HEK293T (cell line): ENCODE data around the gene SLAMF1.

Experiments
- CTCF ChIA-PET: fragments of 350-600 bp; formaldehyde crosslinking; extraction: SDS; loops from one replicate; lab custom pipeline; 2021; ENCODE audit warnings: antibody characterized with exemption, inconsistent platforms; lab: Yijun Ruan, JAX
- POLR2A ChIA-PET: fragments of 350-600 bp; formaldehyde crosslinking; extraction: SDS; loops from one replicate; lab custom pipeline; 2020; ENCODE audit warnings: antibody characterized with exemption, inconsistent platforms; lab: Yijun Ruan, JAX
- DNase-seq: peaks from one replicate; pipeline ENCODE4 v3.0.0; 2012; ENCODE audit warnings: mixed read lengths; ENCODE audit errors: extremely low spot score
- ARNT ChIP-seq: fragments of 450-650 bp; IDR thresholded peaks from 2 replicates; pipeline ENCODE4 v1.6.1; 2017; ENCODE audit warnings: mild to moderate bottlenecking
- BHLHE40 ChIP-seq: fragments of 450-650 bp; IDR thresholded peaks from 2 replicates; pipeline ENCODE4 v1.6.1; 2016; ENCODE audit warnings: mild to moderate bottlenecking, moderate library complexity, borderline replicate concordance
- CTBP1 ChIP-seq: fragments of 450-650 bp; IDR thresholded peaks from 2 replicates; pipeline ENCODE4 v1.6.1; 2016; ENCODE audit warnings: borderline replicate concordance
- ELF4 ChIP-seq: fragments of 450-650 bp; IDR thresholded peaks from 2 replicates; pipeline ENCODE4 v1.6.1; 2017; ENCODE audit warnings: antibody characterized with exemption
- FOXA1 ChIP-seq: fragments of 450-650 bp; IDR thresholded peaks from 2 replicates; pipeline ENCODE4 v1.6.1; 2016; ENCODE audit warnings: mild to moderate bottlenecking
- FOXK2 ChIP-seq: fragments of 450-650 bp; IDR thresholded peaks from 2 replicates; pipeline ENCODE4 v1.6.1; 2016; ENCODE audit warnings: mild to moderate bottlenecking
- FOXM1 ChIP-seq: fragments of 450-650 bp; IDR thresholded peaks from 2 replicates; pipeline ENCODE4 v1.6.1; 2017; ENCODE audit warnings: mild to moderate bottlenecking, borderline replicate concordance
- HDGF ChIP-seq: fragments of 450-650 bp; IDR thresholded peaks from 2 replicates; pipeline ENCODE4 v1.6.1; 2017; ENCODE audit warnings: antibody characterized with exemption, borderline replicate concordance
- L3MBTL2 ChIP-seq: fragments of 450-650 bp; conservative IDR thresholded peaks from 2 replicates; pipeline ENCODE4 v1.6.1; 2016; ENCODE audit warnings: mild to moderate bottlenecking
- LEF1 ChIP-seq: fragments of 450-650 bp; IDR thresholded peaks from 2 replicates; pipeline ENCODE4 v1.6.1; 2017; ENCODE audit warnings: mild to moderate bottlenecking, borderline replicate concordance
- NFRKB ChIP-seq: fragments of 450-650 bp; IDR thresholded peaks from 2 replicates; pipeline ENCODE4 v1.6.1; 2016; ENCODE audit warnings: mild to moderate bottlenecking, moderate library complexity
- PKNOX1 ChIP-seq: fragments of 450-650 bp; IDR thresholded peaks from 2 replicates; pipeline ENCODE4 v1.6.1; 2016
- SP1 ChIP-seq: fragments of 450-650 bp; IDR thresholded peaks from 2 replicates; pipeline ENCODE4 v1.6.1; 2017
- SUZ12 ChIP-seq: fragments of 450-650 bp; IDR thresholded peaks from 2 replicates; pipeline ENCODE4 v1.6.1; 2016; ENCODE audit warnings: mild to moderate bottlenecking
- TARDBP ChIP-seq: fragments of 450-650 bp; IDR thresholded peaks from 2 replicates; pipeline ENCODE4 v1.6.1; 2016
- ZNF384 ChIP-seq: fragments of 450-650 bp; IDR thresholded peaks from 2 replicates; pipeline ENCODE4 v1.6.1; 2016

The SLAMF1 gene

GRCh38 chr1:160672789-160673695 lies 26.2 kb upstream of the SLAMF1 start:
- no peak for DNase-seq
- POLR2A ChIA-PET, result no interaction called here
- TF ChIP-seq FOXA1, result no peak
- no peak for TF ChIP-seq BHLHE40
- TF ChIP-seq NFRKB, result no peak
- TF ChIP-seq FOXM1, result no peak
- TF ChIP-seq SP1, result no peak
- no peak for TF ChIP-seq FOXK2
- no peak for TF ChIP-seq L3MBTL2
- TF ChIP-seq LEF1, result no peak
- TF ChIP-seq ZNF384, result no peak
- TF ChIP-seq CTBP1, result no peak
- CTCF ChIA-PET, result interaction anchor here (0.6 kb wide), 2 partner anchors 8 to 317 kb away, joined by 3 to 4 read pairs; no protein-coding TSS in a partner anchor

GRCh38 chr1:160671603-160672517 lies 25.0 kb upstream of the SLAMF1 start:
- no peak for DNase-seq
- TF ChIP-seq LEF1 (no peak), PKNOX1 (no peak), L3MBTL2 (no peak), HDGF (no peak), ARNT (no peak), FOXM1 (no peak), ZNF384 (no peak)
- CTCF ChIA-PET, result interaction anchor here (0.6 kb wide), 1 partner anchor 9 kb away, joined by 3 read pairs; no protein-coding TSS in a partner anchor
- POLR2A ChIA-PET, result no interaction called here

GRCh38 chr1:160670701-160671100 lies 23.9 kb upstream of the SLAMF1 start:
- DNase-seq, result no peak
- TF ChIP-seq NFRKB (no peak), SUZ12 (no peak), SP1 (no peak), PKNOX1 (no peak), TARDBP (no peak)
- ChIA-PET POLR2A (no interaction called here), CTCF (no interaction called here)

- POLR2A ChIA-PET, result no interaction called here
- no peak for DNase-seq
- CTCF ChIA-PET, result no interaction called here
- TF ChIP-seq FOXK2 (no peak), SUZ12 (no peak), FOXA1 (no peak), CTBP1 (no peak), HDGF (no peak), LEF1 (no peak), FOXM1 (no peak), NFRKB (no peak), L3MBTL2 (no peak), TARDBP (no peak), BHLHE40 (no peak), SP1 (no peak), PKNOX1 (no peak), ARNT (no peak), ELF4 (no peak), ZNF384 (no peak)
Observed at GRCh38 chr1:160669802-160670201, 23.0 kb upstream of the SLAMF1 start.

- TF ChIP-seq FOXM1 (no peak), L3MBTL2 (no peak), CTBP1 (no peak), HDGF (no peak), ZNF384 (no peak), TARDBP (no peak), NFRKB (no peak), ELF4 (no peak)
- ChIA-PET POLR2A (no interaction called here), CTCF (no interaction called here)
- DNase-seq, result no peak
Observed at GRCh38 chr1:160669276-160669675, 22.4 kb upstream of the SLAMF1 start.

- ChIA-PET CTCF (no interaction called here), POLR2A (no interaction called here)
- no peak for TF ChIP-seq ELF4
- no peak for TF ChIP-seq FOXM1
- TF ChIP-seq PKNOX1, result no peak
- TF ChIP-seq SP1, result no peak
Observed at GRCh38 chr1:160667896-160668295, 21.1 kb upstream of the SLAMF1 start.

More at GRCh38 chr1:160667896-160668295, 21.1 kb upstream of the SLAMF1 start:
- DNase-seq, result no peak
